H1 (cell line): ENCODE measurements around the gene ATG5. TPM values are rescaled to one million over a fixed set of nuclear protein-coding genes. Genes with fewer than 3 reads are reported as not detected.

ENCODE experiments used
- CHD2 ChIP-seq: IDR thresholded peaks from 2 replicates; pipeline ENCODE4 v1.6.1; 2012; ENCODE audit warnings: low read length, improper control_type of control experiment
- PHF8 ChIP-seq: fragments of 200-600 bp; sonication (generic); conservative IDR thresholded peaks from 2 replicates; pipeline ENCODE4 v1.7.1; 2012; ENCODE audit warnings: low read depth, mild to moderate bottlenecking, inconsistent platforms, low read length, moderate library complexity
- POLR2A ChIP-seq, 2 experiments: IDR thresholded peaks; 1 replicate in 1 of 2; 2 replicates in 1 of 2; pipeline ENCODE4 v1.6.1; 2011; ENCODE audit warnings: low read depth in 2 of 2, low read length in 2 of 2, mild to moderate bottlenecking in 2 of 2; ENCODE audit errors: control extremely low read depth in 1 of 2
- TEAD4 ChIP-seq: IDR thresholded peaks from 2 replicates; pipeline ENCODE4 v1.6.1; 2012; ENCODE audit warnings: low read depth, low read length, inconsistent platforms, mixed read lengths
- polyA plus RNA-seq, 7 experiments: library from polyadenylated mRNA; depleted of rRNA in 3 of 7; stranded (reverse) in 5 of 7; unstranded in 2 of 7; fragments of >200 nt in 5 of 7; fragments of 200-250 nt in 2 of 7; gene quantifications; 1 replicate in 5 of 7; 2 replicates in 1 of 7; 4 replicates in 1 of 7; pipeline versions ENCODE4 v1.2.1 to v1.2.3, GENCODE V29; 2011 to 2013; ENCODE audit warnings: missing spikeins in 2 of 7, mixed read lengths in 2 of 7
- total RNA-seq: library from RNA; stranded (reverse); fragmentation: NEBNext Ultra II Directional; extraction: Animal tissue kit (Norgen Biotek cat#: 25700); gene quantifications from 2 replicates; pipeline ENCODE4 v1.2.1, GENCODE V29; 2021
- TF ChIP-seq, protein P1 (sequence below): IDR thresholded peaks from 2 replicates; pipeline ENCODE4 v1.6.1; 2012; ENCODE audit warnings: low read length, inconsistent platforms

ATG5 gene
- total and polyA plus RNA-seq, 2 of the 8 experiments (the other 6 are each of a cell fraction or from before 2014, with no cell fraction given) = 18.2 to 39.0 TPM

DNA sequence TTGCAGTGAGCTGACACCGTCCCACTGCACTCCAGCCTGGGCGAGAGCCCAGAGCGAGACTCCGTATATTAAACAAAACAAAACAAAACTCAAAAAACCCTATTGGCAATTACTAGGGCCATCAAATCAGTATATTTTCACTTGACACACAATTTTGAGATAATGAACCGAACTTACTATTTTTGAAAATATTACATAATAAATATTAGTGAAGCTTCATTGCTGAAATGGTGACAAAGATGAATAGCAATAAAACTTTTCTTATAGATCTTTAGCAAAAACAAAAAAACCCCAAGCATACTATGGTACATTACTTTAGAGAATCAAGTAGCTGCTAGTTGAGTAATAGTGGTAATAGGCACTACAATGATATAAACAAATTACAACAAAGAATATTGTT lies 113.0 kb downstream of the ATG5 start (continued):
- TF ChIP-seq CHD2 (no peak), TEAD4 (no peak), POLR2A (IDR thresholded peaks at IDR 0.05; ENCODE audit: control extremely low read depth in 1 of 2, low read depth in 2 of 2, low read length in 2 of 2) (no peak), PHF8 (no peak)
- TF ChIP-seq, protein P1, sequence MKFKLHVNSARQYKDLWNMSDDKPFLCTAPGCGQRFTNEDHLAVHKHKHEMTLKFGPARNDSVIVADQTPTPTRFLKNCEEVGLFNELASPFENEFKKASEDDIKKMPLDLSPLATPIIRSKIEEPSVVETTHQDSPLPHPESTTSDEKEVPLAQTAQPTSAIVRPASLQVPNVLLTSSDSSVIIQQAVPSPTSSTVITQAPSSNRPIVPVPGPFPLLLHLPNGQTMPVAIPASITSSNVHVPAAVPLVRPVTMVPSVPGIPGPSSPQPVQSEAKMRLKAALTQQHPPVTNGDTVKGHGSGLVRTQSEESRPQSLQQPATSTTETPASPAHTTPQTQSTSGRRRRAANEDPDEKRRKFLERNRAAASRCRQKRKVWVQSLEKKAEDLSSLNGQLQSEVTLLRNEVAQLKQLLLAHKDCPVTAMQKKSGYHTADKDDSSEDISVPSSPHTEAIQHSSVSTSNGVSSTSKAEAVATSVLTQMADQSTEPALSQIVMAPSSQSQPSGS = no peak
